Effector CD4-positive, alpha-beta T cell (primary cell): ENCODE results near the gene MYLIP.
A peak's percentile ranks its signal among the peaks of the same experiment; 100 is the strongest.

Experiments
- DNase-seq: peaks from one replicate; pipeline ENCODE4 v3.0.0-alpha.2; 2020
- total RNA-seq: gene quantifications from one replicate; lab custom pipeline; 2026; lab: John Stamatoyannopoulos, UW

MYLIP gene
- 438 reads per million, percentile 97 among the genes with 10 or more reads in this experiment for total RNA-seq

DNA sequence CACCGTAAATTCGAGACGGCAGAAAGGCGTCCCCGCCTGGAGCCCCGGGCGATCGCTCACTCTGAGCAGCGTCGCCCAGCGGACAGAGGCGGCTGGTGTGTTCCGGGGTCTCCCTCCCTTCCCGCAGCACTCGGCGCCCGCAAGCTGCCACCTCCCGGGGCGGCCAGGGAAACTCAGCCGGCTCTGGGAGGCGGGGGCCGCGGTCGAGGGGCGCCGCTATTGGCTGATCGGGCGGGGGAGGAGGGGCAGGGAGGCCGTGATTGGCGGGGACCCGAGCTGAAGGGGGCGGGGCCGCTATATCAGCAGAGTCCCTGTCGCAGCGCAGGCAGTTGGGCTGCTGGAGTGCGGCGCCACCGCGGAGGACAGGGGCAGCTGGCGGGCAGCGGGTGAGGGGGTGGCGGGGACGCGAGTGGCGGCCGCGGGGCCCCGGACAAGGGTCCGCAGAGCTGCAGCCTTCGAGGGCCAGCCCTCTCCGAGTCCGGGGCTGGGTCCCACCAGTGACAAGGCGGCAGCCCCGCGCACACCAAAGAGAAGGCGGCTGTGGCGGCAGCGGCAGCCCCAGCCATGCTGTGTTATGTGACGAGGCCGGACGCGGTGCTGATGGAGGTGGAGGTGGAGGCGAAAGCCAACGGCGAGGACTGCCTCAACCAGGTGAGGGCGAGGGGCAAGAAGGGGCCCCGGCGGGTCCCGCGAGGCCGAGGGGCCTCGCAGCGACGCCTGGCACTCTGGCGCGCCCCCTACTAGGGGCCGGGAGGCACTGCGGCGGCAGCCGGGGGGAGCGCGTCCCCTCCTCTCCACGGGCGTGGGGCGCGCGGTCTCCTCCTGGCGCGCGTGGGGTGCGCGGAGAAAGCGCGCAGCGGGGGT lies at the start of gene MYLIP:
Gene MYLIP (plus strand): TSS at position 328 of the 864 bp plus-strand sequence. CDS start 237 bp downstream, at position 565.
- peak; percentile 97 for DNase-seq

GRCh38 chr6:16079354-16079753 lies 49.5 kb upstream of the MYLIP start:
- no peak for DNase-seq

DNA sequence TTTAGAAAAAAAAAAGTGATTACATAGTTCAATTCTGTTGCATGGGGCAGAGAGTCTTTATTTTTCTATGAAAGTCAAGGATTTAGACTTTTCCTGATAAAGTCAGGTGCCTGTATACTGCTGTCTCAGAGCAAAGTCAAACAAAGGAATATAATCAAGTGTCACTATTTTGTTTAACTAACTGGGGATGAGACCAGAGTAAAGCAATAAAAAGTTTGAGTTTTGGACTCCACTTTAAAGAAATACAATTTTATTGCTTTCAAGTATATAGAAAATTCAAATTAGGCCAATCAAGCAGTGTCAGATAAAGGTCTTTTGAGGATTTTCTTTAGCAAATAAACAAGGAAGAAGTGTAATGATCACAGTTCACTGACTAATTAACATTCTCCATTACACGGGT lies 48.7 kb upstream of the MYLIP start:
- no peak for DNase-seq

DNA sequence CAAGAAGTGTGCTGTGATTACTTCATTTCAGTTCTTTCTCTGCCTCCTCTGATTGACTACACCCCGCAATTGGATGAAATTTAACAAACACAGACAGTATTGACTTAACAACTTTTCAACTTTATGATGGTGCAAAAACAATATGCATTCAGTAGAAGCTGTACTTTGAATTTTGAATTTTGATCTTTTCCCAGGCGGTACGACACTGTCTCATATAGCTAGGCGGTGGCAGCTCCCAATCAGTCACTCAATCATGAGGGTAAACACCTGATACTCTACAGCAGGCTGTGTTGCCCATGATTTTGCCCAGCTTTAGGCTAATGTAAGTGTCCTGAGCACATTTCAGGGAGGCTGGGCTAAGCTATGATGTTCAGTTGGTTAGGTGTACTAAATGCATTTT lies 47.6 kb upstream of the MYLIP start:
- no peak for DNase-seq

- no peak for DNase-seq
Measured at GRCh38 chr6:16082361-16082760, 46.5 kb upstream of the MYLIP start.

- no peak for DNase-seq
Measured at GRCh38 chr6:16086965-16087364, 41.9 kb upstream of the MYLIP start.

- DNase-seq, result no peak
Measured at GRCh38 chr6:16087386-16087785, 41.5 kb upstream of the MYLIP start.

- DNase-seq, result no peak
Measured at GRCh38 chr6:16088409-16088808, 40.5 kb upstream of the MYLIP start.

- no peak for DNase-seq
Measured at GRCh38 chr6:16089232-16090062, 39.4 kb upstream of the MYLIP start.

DNA sequence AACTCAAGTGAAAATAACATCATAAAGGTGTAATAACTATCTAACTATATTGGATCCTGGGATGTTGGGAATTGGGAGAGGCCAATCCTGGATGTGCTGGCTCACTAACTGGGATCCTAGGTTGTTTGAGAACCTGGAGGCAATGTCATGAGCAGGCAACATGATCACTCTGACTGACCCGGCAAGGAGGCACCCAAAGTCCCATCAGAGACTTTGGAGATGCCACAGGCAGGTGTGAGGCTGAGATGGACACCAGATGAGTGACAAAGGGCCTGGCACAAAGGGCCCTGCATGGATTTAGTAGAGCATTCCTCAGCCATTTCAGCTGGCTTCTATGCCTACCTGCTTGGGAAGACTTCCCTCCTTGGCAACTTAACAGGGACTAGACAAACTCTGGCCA lies 38.4 kb upstream of the MYLIP start:
- no peak for DNase-seq

DNA sequence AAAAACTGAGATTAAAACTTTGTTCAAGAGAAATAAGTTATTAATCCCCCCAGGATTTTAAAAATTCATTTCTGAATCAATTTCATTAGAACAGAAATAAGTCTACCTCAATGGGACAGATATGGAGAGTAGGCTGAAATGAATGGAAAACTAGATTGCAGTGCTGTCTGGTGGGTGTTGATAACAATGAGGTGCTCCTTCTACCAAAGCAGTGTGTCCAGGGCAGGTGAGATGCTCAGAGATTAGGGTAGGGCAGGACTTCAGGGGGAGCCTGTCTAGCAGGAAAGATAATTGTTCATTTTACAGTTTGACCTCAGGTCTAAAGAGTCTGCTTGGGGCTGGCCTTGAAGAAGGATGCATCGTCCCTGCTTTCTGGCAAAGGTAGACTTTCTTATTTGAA lies 38.0 kb upstream of the MYLIP start:
- no peak for DNase-seq

DNA sequence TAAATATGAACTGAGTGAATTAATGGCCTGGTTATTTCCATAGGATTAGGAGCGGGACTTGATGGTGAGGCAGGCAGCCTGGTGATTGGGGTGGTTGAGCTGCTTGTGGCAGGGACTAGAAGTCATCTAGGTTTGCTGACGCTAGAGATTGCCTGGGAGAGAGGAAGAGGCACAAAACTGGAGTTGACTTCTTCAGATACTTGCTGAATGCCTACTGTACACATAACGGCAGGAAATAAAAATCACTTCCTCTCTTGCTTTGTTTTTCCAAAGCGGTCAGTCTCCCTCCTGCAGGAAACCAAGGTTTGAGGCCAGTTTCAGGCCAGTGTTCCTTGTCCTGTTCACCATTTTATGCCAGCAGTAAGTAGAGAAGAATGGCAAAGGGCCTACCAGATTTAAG lies 36.7 kb upstream of the MYLIP start:
- DNase-seq, result no peak

- no peak for DNase-seq
Measured at GRCh38 chr6:16092990-16093389, 35.9 kb upstream of the MYLIP start.

DNA sequence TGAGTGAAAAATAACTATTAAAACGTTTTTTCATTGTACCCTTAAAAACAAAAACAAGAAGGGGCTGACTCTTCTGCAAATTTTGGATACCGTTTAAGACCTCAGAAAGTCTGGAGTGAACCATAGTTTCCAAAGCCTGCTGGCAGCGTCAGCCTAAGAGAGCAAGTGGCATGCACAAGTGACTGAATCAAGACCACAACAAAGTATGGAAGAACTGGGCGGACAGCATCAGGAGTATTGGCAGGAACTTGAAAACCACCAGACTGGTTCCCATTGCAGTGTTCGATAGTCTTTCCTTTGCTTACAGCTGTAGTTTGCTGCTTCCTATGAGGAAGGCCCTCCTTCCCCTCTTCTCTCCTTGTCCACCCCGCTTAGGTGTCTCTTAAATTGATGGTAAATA lies 33.7 kb upstream of the MYLIP start:
- no peak for DNase-seq

GRCh38 chr6:16097382-16098171 lies 31.3 kb upstream of the MYLIP start:
- DNase-seq, result no peak

DNA sequence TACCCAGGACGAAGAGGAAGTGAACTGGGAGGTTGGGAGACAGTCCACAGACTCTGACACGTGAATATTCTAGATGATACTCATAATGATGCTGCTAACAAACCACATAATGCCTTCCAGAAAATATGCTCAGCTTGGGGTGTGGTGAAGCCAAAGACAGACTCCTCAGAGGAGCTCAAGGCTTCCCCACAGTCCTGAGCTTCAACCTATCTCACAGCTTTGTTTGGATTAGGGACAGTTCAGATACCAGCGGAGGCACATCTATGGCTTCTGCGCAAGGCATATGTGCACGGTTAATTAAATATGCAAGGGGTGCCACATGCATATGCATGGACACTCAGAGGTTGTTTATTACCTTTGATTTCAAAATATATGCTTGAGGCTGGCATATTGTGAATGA lies 30.7 kb upstream of the MYLIP start:
- DNase-seq, result no peak

DNA sequence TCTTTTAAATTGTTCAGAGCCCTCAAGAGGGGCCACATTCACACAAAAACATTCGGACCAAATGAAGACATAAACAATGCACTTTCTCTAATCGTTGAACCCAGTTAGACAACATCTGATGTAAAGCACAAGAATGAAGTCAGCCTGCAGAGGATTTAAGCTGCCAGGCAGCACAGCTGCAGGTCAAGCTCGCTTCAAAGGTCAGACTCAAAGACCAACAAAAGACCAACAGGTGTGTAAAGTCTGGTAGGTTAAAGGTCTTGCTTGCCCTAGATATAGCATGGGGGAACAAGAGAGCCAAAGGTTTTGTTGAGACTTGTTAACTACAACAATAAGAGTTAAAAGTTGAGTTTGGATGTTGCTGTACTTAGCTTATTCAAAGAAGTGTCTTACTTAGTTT lies 26.7 kb upstream of the MYLIP start:
- DNase-seq, result no peak

DNA sequence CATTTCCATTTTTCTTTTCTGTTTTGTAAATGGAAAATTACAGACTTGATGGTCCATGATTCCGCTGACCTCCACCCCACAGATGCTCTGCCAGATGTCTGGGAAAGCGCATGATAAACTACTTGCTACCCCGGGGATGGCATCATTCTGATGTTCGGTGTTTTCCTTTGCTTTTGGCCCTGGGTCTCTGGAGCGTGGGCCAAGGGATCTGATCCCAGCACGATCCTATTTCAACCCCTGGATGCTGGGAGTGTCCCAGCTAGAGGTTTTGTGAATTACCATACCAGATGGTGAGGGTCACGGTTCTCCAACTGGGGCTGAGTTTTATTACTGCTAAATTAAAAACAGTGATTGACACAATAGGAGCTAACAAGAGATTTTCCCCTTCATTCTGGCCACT lies 25.2 kb upstream of the MYLIP start:
- DNase-seq, result no peak

GRCh38 chr6:16104624-16105433 lies 24.1 kb upstream of the MYLIP start:
- DNase-seq, result no peak

GRCh38 chr6:16105854-16106253 lies 23.0 kb upstream of the MYLIP start:
- DNase-seq, result no peak

- no peak for DNase-seq
Measured at GRCh38 chr6:16106991-16107787, 21.7 kb upstream of the MYLIP start.
